GM21390 (cell line): ENCODE measurements around the gene ENO3.
"Not testable (repeated sequence)": the region's sequence is repeated elsewhere in the genome, so short reads cannot be mapped to it uniquely, and the experiment has no call there.

Experiments used
- ATAC-seq: cut with Tn5 transposase; IDR thresholded peaks from one replicate; pipeline ENCODE4 v1.9.1; 2021; ENCODE audit not compliant: unreplicated experiment

ENO3 gene

GRCh38 chr17:4950746-4951204 lies at the start of gene ENO3:
Gene ENO3, plus strand, starts transcription at chr17:4951119. Its CDS starts 711 bp downstream, at chr17:4951830.
- no peak for ATAC-seq

GRCh38 chr17:4901648-4902344 lies 49.1 kb upstream of the ENO3 start:
- ATAC-seq = no peak

GRCh38 chr17:4902540-4902939 lies 48.4 kb upstream of the ENO3 start:
- ATAC-seq = no peak

- ATAC-seq = no peak
Observed at GRCh38 chr17:4903051-4903818, 47.7 kb upstream of the ENO3 start, which contains the start of gene CHRNE. Gene CHRNE, minus strand, starts transcription at chr17:4903098. Its CDS starts 35 bp downstream, at chr17:4903063.

- ATAC-seq = not testable (repeated sequence)
Observed at GRCh38 chr17:4906642-4907041, 44.3 kb upstream of the ENO3 start.

- ATAC-seq = no peak
Observed at GRCh38 chr17:4908301-4908700, 42.6 kb upstream of the ENO3 start.

- ATAC-seq = no peak
Observed at GRCh38 chr17:4908711-4909496, 42.0 kb upstream of the ENO3 start.

- ATAC-seq = no peak
Observed at GRCh38 chr17:4913994-4914393, 36.9 kb upstream of the ENO3 start.

- not testable (repeated sequence) for ATAC-seq
Observed at GRCh38 chr17:4914551-4914950, 36.4 kb upstream of the ENO3 start.

- no peak for ATAC-seq
Observed at GRCh38 chr17:4919511-4920047, 31.3 kb upstream of the ENO3 start.

GRCh38 chr17:4920351-4921048 lies 30.4 kb upstream of the ENO3 start:
- ATAC-seq = no peak

GRCh38 chr17:4921320-4921719 lies 29.6 kb upstream of the ENO3 start:
- no peak for ATAC-seq

- ATAC-seq = not testable (repeated sequence)
Observed at GRCh38 chr17:4926577-4927335, 24.2 kb upstream of the ENO3 start.

- no peak for ATAC-seq
Observed at GRCh38 chr17:4928881-4929280, 22.0 kb upstream of the ENO3 start.

- no peak for ATAC-seq
Observed at GRCh38 chr17:4931963-4932362, 19.0 kb upstream of the ENO3 start, which contains the start of gene GP1BA. Gene GP1BA, plus strand, starts transcription at chr17:4932277. Its CDS starts 328 bp downstream, at chr17:4932605.

- no peak for ATAC-seq
Observed at GRCh38 chr17:4932756-4933155, 18.2 kb upstream of the ENO3 start.

GRCh38 chr17:4933646-4934045 lies 17.3 kb upstream of the ENO3 start:
- ATAC-seq = no peak

GRCh38 chr17:4934173-4934979 lies 16.5 kb upstream of the ENO3 start:
- ATAC-seq = no peak

- no peak for ATAC-seq
Observed at GRCh38 chr17:4935650-4936049, 15.3 kb upstream of the ENO3 start.
